GM18951 (cell line): ENCODE measurements around the gene EEIG1.

Experiments
- POLR2A ChIP-seq: IDR thresholded peaks from 4 replicates; pipeline ENCODE4 v1.6.1; 2011; ENCODE audit warnings: mild to moderate bottlenecking; ENCODE audit not compliant: insufficient read length, insufficient read depth; ENCODE audit errors: extremely low read depth
- in situ Hi-C: fragments of 300-500 bp; cut with MboI; formaldehyde crosslinking; loops from one replicate; pipeline ENCODE4 v1.12.0; 2022; ENCODE audit warnings: low sequenced_read_pairs, mixed read lengths, inconsistent platforms; ENCODE audit not compliant: unreplicated experiment

The EEIG1 gene

GRCh38 chr9:127954831-127955293 lies 25.9 kb downstream of the EEIG1 start:
- no peak for TF ChIP-seq POLR2A
- in situ Hi-C loops = loop anchor here (5.0 kb wide), 1 partner anchor 82 kb away; no protein-coding TSS in a partner anchor

GRCh38 chr9:127953768-127954505 lies 26.9 kb downstream of the EEIG1 start:
- TF ChIP-seq POLR2A = no peak
- in situ Hi-C loops = no loop called here

GRCh38 chr9:127953154-127953553 lies 27.6 kb downstream of the EEIG1 start:
- TF ChIP-seq POLR2A = no peak
- in situ Hi-C loops = no loop called here

GRCh38 chr9:127950513-127951289 lies 30.1 kb downstream of the EEIG1 start:
- in situ Hi-C loops = no loop called here
- TF ChIP-seq POLR2A = no peak

GRCh38 chr9:127949827-127950512 lies 30.8 kb downstream of the EEIG1 start:
- no peak for TF ChIP-seq POLR2A
- in situ Hi-C loops = no loop called here

GRCh38 chr9:127947841-127948710 lies 32.7 kb downstream of the EEIG1 start:
- in situ Hi-C loops = no loop called here
- no peak for TF ChIP-seq POLR2A

GRCh38 chr9:127946728-127947127 lies 34.1 kb downstream of the EEIG1 start:
- no peak for TF ChIP-seq POLR2A
- in situ Hi-C loops = no loop called here

- in situ Hi-C loops = no loop called here
- no peak for TF ChIP-seq POLR2A
These were observed 34.8 kb downstream of the EEIG1 start for GRCh38 chr9:127945942-127946341.

GRCh38 chr9:127945338-127945737 lies 35.5 kb downstream of the EEIG1 start:
- in situ Hi-C loops = no loop called here
- no peak for TF ChIP-seq POLR2A

- in situ Hi-C loops = no loop called here
- TF ChIP-seq POLR2A = no peak
These were observed 36.1 kb downstream of the EEIG1 start for GRCh38 chr9:127944586-127945218.

GRCh38 chr9:127943731-127944144 lies 37.1 kb downstream of the EEIG1 start:
- in situ Hi-C loops = no loop called here
- TF ChIP-seq POLR2A = no peak
